CD4-positive, alpha-beta T cell (primary cell): ENCODE measurements around the gene ANKRD37. TPM values are rescaled to one million over a fixed set of nuclear protein-coding genes. Genes with fewer than 3 reads are reported as not detected.
A peak's percentile ranks its signal among the peaks of the same experiment; 100 is the strongest.

Experiments used
- ATAC-seq: fragments of 200-7000 bp; cut with Tn5 transposase; one replicate; pipeline ENCODE4 v1.10.0; 2022; ENCODE audit warnings: mild to moderate bottlenecking; ENCODE audit not compliant: poor library complexity
- CTCF ChIA-PET: fragments of 350-600 bp; sonication (Branson Sonifier 250); formaldehyde crosslinking; loops from one replicate; lab custom pipeline; 2021; ENCODE audit warnings: antibody characterized with exemption, inconsistent platforms; lab: Charles Lee
- POLR2A ChIA-PET: fragments of 350-600 bp; sonication (Branson Sonifier 250); formaldehyde crosslinking; loops from one replicate; lab custom pipeline; 2021; ENCODE audit warnings: antibody characterized with exemption, inconsistent platforms; lab: Charles Lee
- DNase-seq, 14 experiments: peaks; one replicate each; pipeline ENCODE4 v3.0.0-alpha.2; 2013 to 2020; ENCODE audit warnings: mixed read lengths in 2 of 14
- H3K27ac ChIP-seq, 2 donors: one replicate each; pipeline versions ENCODE4 v1.5.1 to v1.7.0; 2013; ENCODE audit warnings: low read length in 2 of 2, low read depth in 1 of 2, mild to moderate bottlenecking in 1 of 2
- H3K27me3 ChIP-seq, 2 experiments: 1 replicate in 1 of 2; 2 replicates in 1 of 2; pipeline versions ENCODE4 v1.6.1 to v1.7.0; 2013; ENCODE audit warnings: low read length in 2 of 2, control low read depth in 1 of 2, mild to moderate bottlenecking in 1 of 2, moderate library complexity in 1 of 2; ENCODE audit not compliant: insufficient read depth in 2 of 2, control insufficient read depth in 1 of 2
- H3K36me3 ChIP-seq: one replicate; pipeline ENCODE4 v1.6.1; 2013; ENCODE audit warnings: low read length, control low read depth; ENCODE audit not compliant: insufficient read depth
- H3K4me1 ChIP-seq: one replicate; pipeline ENCODE4 v1.6.1; 2013; ENCODE audit warnings: low read length, control low read depth; ENCODE audit not compliant: insufficient read depth
- H3K4me3 ChIP-seq: one replicate; pipeline ENCODE4 v1.5.1; 2013; ENCODE audit warnings: mild to moderate bottlenecking, low read length, moderate library complexity
- H3K9me3 ChIP-seq, 2 experiments: 1 replicate in 1 of 2; 2 replicates in 1 of 2; pipeline versions ENCODE4 v1.6.1 to v1.7.0; 2013; ENCODE audit warnings: low read length in 2 of 2, mild to moderate bottlenecking in 2 of 2, control low read depth in 1 of 2, moderate library complexity in 1 of 2; ENCODE audit not compliant: control insufficient read depth in 1 of 2, insufficient read depth in 1 of 2
- H3K27ac Mint-ChIP-seq: one replicate; pipeline ENCODE4 v1.8.0; 2020; ENCODE audit warnings: mixed read lengths
- H3K27me3 Mint-ChIP-seq: one replicate; pipeline ENCODE4 v1.8.0; 2021; ENCODE audit warnings: mixed read lengths
- H3K36me3 Mint-ChIP-seq: one replicate; pipeline ENCODE4 v1.8.0; 2021; ENCODE audit warnings: low read depth, mixed read lengths
- H3K4me1 Mint-ChIP-seq: one replicate; pipeline ENCODE4 v1.8.0; 2021; ENCODE audit warnings: low read depth, mixed read lengths
- H3K4me3 Mint-ChIP-seq: one replicate; pipeline ENCODE4 v1.8.0; 2020; ENCODE audit warnings: mild to moderate bottlenecking, mixed read lengths
- H3K9me3 Mint-ChIP-seq: one replicate; pipeline ENCODE4 v1.8.0; 2020; ENCODE audit warnings: mixed read lengths
- CTCF ChIP-seq: fragments of 200-600 bp; IDR thresholded peaks from one replicate; pipeline ENCODE4 v1.8.0; 2022; ENCODE audit warnings: antibody characterized with exemption, mild to moderate bottlenecking
- intact Hi-C, 2 experiments: fragments of 100-400 bp; cut with DNase I in 1 of 2; cut with micrococcal nuclease in 1 of 2; formaldehyde crosslinking; loops; one replicate each; pipeline versions ENCODE4 v1.15.1 to v1.9.0; 2023 to 2025; cut with DNase I, micrococcal nuclease
- total RNA-seq, 174 experiments: library from RNA in 2 of 174; stranded (reverse) in 2 of 174; gene quantifications; one replicate each; pipeline ENCODE4 v1.2.3 and lab custom pipeline; 2021 to 2026

Gene ANKRD37
- total RNA-seq, 2 experiments from 2014 or later = 10.3 to 11.6 TPM

GRCh38 chr4:185416955-185417354, 20.3 kb downstream of the ANKRD37 start:
- POLR2A ChIA-PET = interaction anchor here (1.1 kb wide), 1 partner anchor 21 kb away, joined by 4 read pairs; the partner anchor contains the start of gene ANKRD37
- Histone ChIP-seq H3K4me1 (no peaks in the 10 kb centered on the region), H3K9me3 (no peaks in the 10 kb centered on the region), H3K27me3 (no peaks in the 10 kb centered on the region), H3K27ac (no peak overlapping the region), H3K36me3 (peaks cover 65% of the 10 kb centered on the region), H3K4me3 (no peak overlapping the region)
- TF ChIP-seq CTCF = no peak
- Mint-ChIP-seq H3K4me1 (peaks cover 8% of the 10 kb centered on the region), H3K36me3 (peaks cover 79% of the 10 kb centered on the region), H3K9me3 (no peaks in the 10 kb centered on the region), H3K4me3 (no peak overlapping the region), H3K27ac (no peak overlapping the region), H3K27me3 (no peaks in the 10 kb centered on the region)
- no peak for ATAC-seq
- CTCF ChIA-PET = no interaction called here
- DNase-seq = no peak
- intact Hi-C loops = no loop called here

DNA sequence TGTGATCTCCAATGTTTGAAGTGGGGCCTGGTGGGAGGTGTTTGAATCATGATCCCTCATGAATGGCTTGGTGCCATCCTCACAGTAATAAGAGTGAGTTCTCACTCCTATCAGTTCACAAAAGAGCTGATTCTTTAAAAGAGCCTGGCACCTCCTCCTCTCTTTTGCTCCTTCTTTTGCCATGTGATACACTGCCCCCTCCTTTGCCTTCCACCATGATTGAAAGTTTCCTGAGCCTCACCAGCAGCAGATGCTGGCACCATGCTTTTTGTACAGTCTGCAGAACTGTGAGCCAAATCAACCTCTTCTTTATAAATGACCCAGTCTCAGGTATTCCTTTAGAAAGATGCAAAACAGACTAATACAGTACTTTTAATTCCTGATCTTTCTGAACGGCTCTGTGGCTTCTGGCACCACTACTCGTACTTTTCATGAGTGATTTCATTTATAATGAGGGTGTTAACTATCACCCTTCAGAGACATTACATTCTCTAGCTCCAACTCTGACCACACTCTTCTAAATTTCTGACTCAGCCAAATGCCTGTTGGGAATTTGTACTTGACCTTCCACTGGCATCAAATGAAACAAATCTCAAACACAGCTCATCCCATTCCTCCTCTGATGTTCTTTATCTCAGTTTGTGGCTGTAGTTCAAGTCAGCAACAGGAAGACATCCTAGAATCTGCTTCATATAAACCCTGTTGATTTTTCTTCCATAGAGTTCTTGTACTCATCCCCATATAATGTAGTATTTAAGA, 24.9 kb downstream of the ANKRD37 start:
- H3K9me3 Mint-ChIP-seq = no peaks in the 10 kb centered on the region
- H3K4me3 Mint-ChIP-seq = no peak overlapping the region
- H3K36me3 Mint-ChIP-seq = peaks cover 67% of the 10 kb centered on the region
- Histone ChIP-seq H3K4me3 (no peak overlapping the region), H3K27me3 (no peaks in the 10 kb centered on the region), H3K9me3 (no peaks in the 10 kb centered on the region), H3K4me1 (peaks cover 17% of the 10 kb centered on the region), H3K36me3 (peaks cover 40% of the 10 kb centered on the region), H3K27ac (no peak overlapping the region)
- intact Hi-C loops = loop anchor here (10.0 kb wide), 5 partner anchors 173 to 887 kb away; partner anchors contain the start of genes ACSL1 (in 1 of the 2), CFAP97 (in 1 of the 2) and SNX25 (in 1 of the 2)
- peaks cover 31% of the 10 kb centered on the region for H3K4me1 Mint-ChIP-seq
- ATAC-seq (no peak), DNase-seq (no peak)
- CTCF ChIA-PET = interaction anchor here (1.0 kb wide), 1 partner anchor 176 kb away, joined by 3 read pairs; no protein-coding TSS in a partner anchor
- H3K27me3 Mint-ChIP-seq = no peaks in the 10 kb centered on the region
- no peak for TF ChIP-seq CTCF
- POLR2A ChIA-PET = interaction anchor here (1.1 kb wide), 2 partner anchors 9 to 27 kb away, joined by 3 read pairs; no protein-coding TSS in a partner anchor
- H3K27ac Mint-ChIP-seq = no peak overlapping the region

DNA sequence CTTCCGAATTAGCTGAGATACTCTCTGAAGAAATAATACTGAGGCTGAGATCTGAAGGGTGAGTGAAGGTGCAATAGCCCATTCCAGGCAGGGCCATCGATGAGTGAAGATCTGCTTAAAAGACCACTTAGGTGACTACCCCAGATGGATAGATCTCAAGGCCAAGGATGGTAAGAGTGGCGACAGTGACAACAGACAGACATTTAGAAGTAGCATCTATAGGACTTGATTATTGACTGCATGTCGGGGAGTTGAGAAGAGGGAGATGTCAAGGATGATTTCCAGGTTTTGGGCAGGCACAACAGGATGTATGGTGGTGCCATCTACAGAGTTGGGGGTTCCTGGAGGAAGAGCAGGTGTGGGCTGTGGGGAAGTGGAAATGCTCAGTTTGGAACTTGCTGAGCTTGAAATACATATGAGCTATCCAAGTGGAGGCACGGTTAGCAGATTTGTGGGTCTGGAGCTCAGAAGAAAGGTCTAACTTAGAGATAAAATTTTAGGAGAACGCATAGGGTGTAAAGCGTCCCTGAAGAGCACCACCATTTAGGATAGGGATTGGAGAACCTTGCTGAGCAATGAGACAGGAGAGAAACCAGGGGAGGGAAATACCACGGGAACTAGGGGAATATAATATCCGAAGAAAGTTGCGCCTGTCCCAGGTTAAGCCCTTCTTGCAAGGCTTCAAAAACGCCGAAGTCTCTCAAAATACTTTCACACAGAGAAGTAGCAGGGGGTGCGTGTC, 28.4 kb downstream of the ANKRD37 start:
- H3K4me3 Mint-ChIP-seq = peak overlapping the region; percentile 94
- ChIA-PET CTCF (interaction anchor here (0.7 to 1.9 kb wide), 4 partner anchors 21 to 173 kb away, joined by 3 to 9 read pairs (median 6); partner anchors contain the start of genes ANKRD37 and LRP2BP), POLR2A (interaction anchor here (0.6 to 5.0 kb wide), 16 partner anchors 10 to 951 kb away, joined by 3 to 88 read pairs (median 4); partner anchors contain the start of genes ANKRD37, CASP3, CYP4V2 and IRF2)
- peaks cover 6% of the 10 kb centered on the region for H3K27me3 Mint-ChIP-seq
- TF ChIP-seq CTCF = no peak
- H3K4me1 Mint-ChIP-seq = peaks cover 31% of the 10 kb centered on the region
- peak overlapping the region; percentile 91 for H3K27ac Mint-ChIP-seq
- H3K36me3 Mint-ChIP-seq = peaks cover 39% of the 10 kb centered on the region
- peak overlapping the region; percentile 99 for H3K4me3 ChIP-seq
- H3K9me3 ChIP-seq = no peaks in the 10 kb centered on the region
- DNase-seq (peak in 3 of 14 experiments; percentile 15 to 48 (median 22)), ATAC-seq (no peak)
- H3K36me3 ChIP-seq = peaks cover 17% of the 10 kb centered on the region
- peaks cover 18% of the 10 kb centered on the region for H3K4me1 ChIP-seq
- H3K9me3 Mint-ChIP-seq = no peaks in the 10 kb centered on the region
- peak overlapping the region; percentile 88 to 99 for H3K27ac ChIP-seq
- H3K27me3 ChIP-seq = no peaks in the 10 kb centered on the region
- intact Hi-C loops = loop anchor here (1.0 to 10.0 kb wide), 11 partner anchors 27 to 890 kb away; partner anchors contain the start of genes CFAP97 (in 2 of the 2), ACSL1 (in 1 of the 2), ANKRD37 (in 1 of the 2) and CCDC110 (in 1 of the 2)
